ENCODE data around the gene LGR4. TPM values are rescaled to one million over a fixed set of nuclear protein-coding genes. Genes with fewer than 3 reads are reported as not detected.
"Not testable (repeated sequence)": the region's sequence is repeated elsewhere in the genome, so short reads cannot be mapped to it uniquely, and the experiment has no call there.

The LGR4 gene
- total RNA-seq (10 to 100 TPM; 19.5 to 23.6 TPM), polyA plus RNA-seq (10 to 100 TPM in 1 of 2 donors, 1 to 10 TPM in 1; 4.6 to 25.7 TPM)
- long read RNA-seq, donor 1, full-length matches to known transcripts: 2 of 22 reads
- long read RNA-seq, donor 1, partial matches to known transcripts: 0 of 22 reads
- long read RNA-seq, donor 1, other reads (novel, unspliced or antisense): 20 of 22 reads
- long read RNA-seq, donor 2, full-length matches to known transcripts: 1 of 7 reads
- long read RNA-seq, donor 2, partial matches to known transcripts: 0 of 7 reads
- long read RNA-seq, donor 2, other reads (novel, unspliced or antisense): 6 of 7 reads

GRCh38 chr11:27472398-27473016 is at the start of gene LGR4:
Gene LGR4 (minus strand): TSS chr11:27472790. CDS start chr11:27472302, 488 bp downstream.
- DNase-seq (peak; percentile 95 to 96), ATAC-seq (ENCODE audit: low FRiP score) (peak; percentile 96)
- Histone ChIP-seq H3K27me3 (ENCODE audit: control insufficient read depth in 1 of 2, insufficient read depth in 2 of 2, low read length in 1 of 2) (no peaks in the 10 kb centered on the region), H3K9me3 (ENCODE audit: control insufficient read depth, low read length) (no peaks in the 10 kb centered on the region), H3K27ac (ENCODE audit: low read depth in 1 of 2, low read length in 2 of 2) (peak within 1 kb of the TSS; percentile 24 to 85), H3K4me1 (ENCODE audit: control insufficient read depth in 1 of 2, insufficient read depth in 2 of 2, low read length in 2 of 2) (peaks cover 0 to 2% of the 10 kb centered on the region in 2 donors), H3K36me3 (ENCODE audit: control insufficient read depth in 1 of 2, insufficient read depth in 2 of 2, low read length in 1 of 2) (no peaks in the 10 kb centered on the region), H3K4me3 (ENCODE audit: low read length in 2 of 2) (peak within 1 kb of the TSS; percentile 89 to 93)
- intact Hi-C loops (cut with DNase I): loop anchor here (2.0 to 5.0 kb wide), 4 partner anchors 88 to 190 kb away; partner anchors contain the start of gene CCDC34 (in 2 of the 2)
- WGBS, 2 donors: 0 to 1% methylated on average over 56 to 57 of the region's 57 CpGs

- Histone ChIP-seq H3K4me1 (ENCODE audit: control insufficient read depth in 1 of 2, insufficient read depth in 2 of 2, low read length in 2 of 2) (peaks cover 0 to 2% of the 10 kb centered on the region in 2 donors), H3K4me3 (ENCODE audit: low read length in 2 of 2) (no peak overlapping the region), H3K36me3 (ENCODE audit: control insufficient read depth in 1 of 2, insufficient read depth in 2 of 2, low read length in 1 of 2) (no peaks in the 10 kb centered on the region), H3K27ac (ENCODE audit: low read depth in 1 of 2, low read length in 2 of 2) (no peak overlapping the region), H3K9me3 (ENCODE audit: control insufficient read depth, low read length) (no peaks in the 10 kb centered on the region), H3K27me3 (ENCODE audit: control insufficient read depth in 1 of 2, insufficient read depth in 2 of 2, low read length in 1 of 2) (no peaks in the 10 kb centered on the region)
- ATAC-seq (ENCODE audit: low FRiP score) (no peak), DNase-seq (no peak)
- intact Hi-C loops (cut with DNase I): no loop called here
- WGBS, 2 donors: 96 to 97% methylated on average over 3 of the region's 3 CpGs
These were observed 47.6 kb upstream of the LGR4 start for GRCh38 chr11:27520226-27520625.

- Histone ChIP-seq H3K4me3 (ENCODE audit: low read length in 2 of 2) (no peak overlapping the region), H3K4me1 (ENCODE audit: control insufficient read depth in 1 of 2, insufficient read depth in 2 of 2, low read length in 2 of 2) (peaks cover 0 to 2% of the 10 kb centered on the region in 2 donors), H3K27me3 (ENCODE audit: control insufficient read depth in 1 of 2, insufficient read depth in 2 of 2, low read length in 1 of 2) (no peaks in the 10 kb centered on the region), H3K27ac (ENCODE audit: low read depth in 1 of 2, low read length in 2 of 2) (no peak overlapping the region), H3K9me3 (ENCODE audit: control insufficient read depth, low read length) (no peaks in the 10 kb centered on the region), H3K36me3 (ENCODE audit: control insufficient read depth in 1 of 2, insufficient read depth in 2 of 2, low read length in 1 of 2) (no peaks in the 10 kb centered on the region)
- ATAC-seq (ENCODE audit: low FRiP score) (no peak), DNase-seq (no peak)
- 85 to 87% methylated on average over 2 of the region's 2 CpGs for WGBS, 2 donors
- intact Hi-C loops (cut with DNase I): no loop called here
These were observed 45.9 kb upstream of the LGR4 start for GRCh38 chr11:27518518-27518917.

GRCh38 chr11:27517490-27517889 is 44.9 kb upstream of the LGR4 start:
- H3K9me3 ChIP-seq (ENCODE audit: control insufficient read depth, low read length); H3K27me3 ChIP-seq (ENCODE audit: control insufficient read depth in 1 of 2, insufficient read depth in 2 of 2, low read length in 1 of 2); H3K27ac ChIP-seq (ENCODE audit: low read depth in 1 of 2, low read length in 2 of 2); H3K4me3 ChIP-seq (ENCODE audit: low read length in 2 of 2); H3K4me1 ChIP-seq (ENCODE audit: control insufficient read depth in 1 of 2, insufficient read depth in 2 of 2, low read length in 2 of 2); intact Hi-C loops (cut with DNase I); H3K36me3 ChIP-seq (ENCODE audit: control insufficient read depth in 1 of 2, insufficient read depth in 2 of 2, low read length in 1 of 2); DNase-seq; ATAC-seq (ENCODE audit: low FRiP score): not testable (repeated sequence)
- 86 to 95% methylated on average over 1 of the region's 1 CpG for WGBS, 2 donors

GRCh38 chr11:27514558-27514957 is 42.0 kb upstream of the LGR4 start:
- no peaks in the 10 kb centered on the region for H3K36me3 ChIP-seq (ENCODE audit: control insufficient read depth in 1 of 2, insufficient read depth in 2 of 2, low read length in 1 of 2)
- H3K27me3 ChIP-seq (ENCODE audit: control insufficient read depth in 1 of 2, insufficient read depth in 2 of 2, low read length in 1 of 2): no peaks in the 10 kb centered on the region
- peak overlapping the region in 1 of 2 donors; percentile 18 for H3K4me3 ChIP-seq (ENCODE audit: low read length in 2 of 2)
- 5 to 6% methylated on average over 4 of the region's 4 CpGs for WGBS, 2 donors
- ATAC-seq (ENCODE audit: low FRiP score) (peak; percentile 74), DNase-seq (peak in 1 of 2 donors; percentile 67)
- no peaks in the 10 kb centered on the region for H3K9me3 ChIP-seq (ENCODE audit: control insufficient read depth, low read length)
- intact Hi-C loops (cut with DNase I): no loop called here
- peak overlapping the region; percentile 14 to 96 for H3K27ac ChIP-seq (ENCODE audit: low read depth in 1 of 2, low read length in 2 of 2)
- peaks cover 0 to 2% of the 10 kb centered on the region in 2 donors for H3K4me1 ChIP-seq (ENCODE audit: control insufficient read depth in 1 of 2, insufficient read depth in 2 of 2, low read length in 2 of 2)

- WGBS, 2 donors: 5 to 8% methylated on average over 4 of the region's 4 CpGs
- ATAC-seq (ENCODE audit: low FRiP score): peak; percentile 51
- DNase-seq: no peak
- H3K4me3 ChIP-seq (ENCODE audit: low read length in 2 of 2): peak overlapping the region in 1 of 2 donors; percentile 18
- no peaks in the 10 kb centered on the region for H3K9me3 ChIP-seq (ENCODE audit: control insufficient read depth, low read length)
- no peaks in the 10 kb centered on the region for H3K27me3 ChIP-seq (ENCODE audit: control insufficient read depth in 1 of 2, insufficient read depth in 2 of 2, low read length in 1 of 2)
- peak overlapping the region; percentile 2 to 96 for H3K27ac ChIP-seq (ENCODE audit: low read depth in 1 of 2, low read length in 2 of 2)
- peaks cover 0 to 2% of the 10 kb centered on the region in 2 donors for H3K4me1 ChIP-seq (ENCODE audit: control insufficient read depth in 1 of 2, insufficient read depth in 2 of 2, low read length in 2 of 2)
- no peaks in the 10 kb centered on the region for H3K36me3 ChIP-seq (ENCODE audit: control insufficient read depth in 1 of 2, insufficient read depth in 2 of 2, low read length in 1 of 2)
- intact Hi-C loops (cut with DNase I): no loop called here
These were observed 41.5 kb upstream of the LGR4 start for GRCh38 chr11:27514076-27514475.

- Histone ChIP-seq H3K9me3 (ENCODE audit: control insufficient read depth, low read length) (no peaks in the 10 kb centered on the region), H3K36me3 (ENCODE audit: control insufficient read depth in 1 of 2, insufficient read depth in 2 of 2, low read length in 1 of 2) (no peaks in the 10 kb centered on the region), H3K4me1 (ENCODE audit: control insufficient read depth in 1 of 2, insufficient read depth in 2 of 2, low read length in 2 of 2) (peaks cover 0 to 2% of the 10 kb centered on the region in 2 donors), H3K27ac (ENCODE audit: low read depth in 1 of 2, low read length in 2 of 2) (no peak overlapping the region), H3K27me3 (ENCODE audit: control insufficient read depth in 1 of 2, insufficient read depth in 2 of 2, low read length in 1 of 2) (no peaks in the 10 kb centered on the region), H3K4me3 (ENCODE audit: low read length in 2 of 2) (no peak overlapping the region)
- no peak for DNase-seq
- 19 to 21% methylated on average over 2 of the region's 2 CpGs for WGBS, 2 donors
- intact Hi-C loops (cut with DNase I): no loop called here
- no peak for ATAC-seq (ENCODE audit: low FRiP score)
These were observed 40.8 kb upstream of the LGR4 start for GRCh38 chr11:27513389-27513788.

- Histone ChIP-seq H3K27ac (ENCODE audit: low read depth in 1 of 2, low read length in 2 of 2) (no peak overlapping the region), H3K27me3 (ENCODE audit: control insufficient read depth in 1 of 2, insufficient read depth in 2 of 2, low read length in 1 of 2) (no peaks in the 10 kb centered on the region), H3K4me1 (ENCODE audit: control insufficient read depth in 1 of 2, insufficient read depth in 2 of 2, low read length in 2 of 2) (peaks cover 2 to 4% of the 10 kb centered on the region in 2 donors), H3K9me3 (ENCODE audit: control insufficient read depth, low read length) (no peaks in the 10 kb centered on the region), H3K36me3 (ENCODE audit: control insufficient read depth in 1 of 2, insufficient read depth in 2 of 2, low read length in 1 of 2) (no peaks in the 10 kb centered on the region), H3K4me3 (ENCODE audit: low read length in 2 of 2) (no peak overlapping the region)
- intact Hi-C loops (cut with DNase I): no loop called here
- WGBS, 2 donors: 95% methylated on average over 3 of the region's 3 CpGs
- DNase-seq (no peak), ATAC-seq (ENCODE audit: low FRiP score) (no peak)
These were observed 39.6 kb upstream of the LGR4 start for GRCh38 chr11:27512238-27512637.

- 94 to 97% methylated on average over 4 of the region's 4 CpGs for WGBS, 2 donors
- Histone ChIP-seq H3K9me3 (ENCODE audit: control insufficient read depth, low read length) (no peaks in the 10 kb centered on the region), H3K27ac (ENCODE audit: low read depth in 1 of 2, low read length in 2 of 2) (no peak overlapping the region), H3K4me1 (ENCODE audit: control insufficient read depth in 1 of 2, insufficient read depth in 2 of 2, low read length in 2 of 2) (peaks cover 2 to 9% of the 10 kb centered on the region in 2 donors), H3K36me3 (ENCODE audit: control insufficient read depth in 1 of 2, insufficient read depth in 2 of 2, low read length in 1 of 2) (no peaks in the 10 kb centered on the region), H3K4me3 (ENCODE audit: low read length in 2 of 2) (no peak overlapping the region), H3K27me3 (ENCODE audit: control insufficient read depth in 1 of 2, insufficient read depth in 2 of 2, low read length in 1 of 2) (no peaks in the 10 kb centered on the region)
- no peak for DNase-seq
- ATAC-seq (ENCODE audit: low FRiP score): no peak
- intact Hi-C loops (cut with DNase I): no loop called here
These were observed 37.3 kb upstream of the LGR4 start for GRCh38 chr11:27509908-27510307.

Data from aorta (tissue), 5 donors.